ENCODE measurements around the gene NDUFS8.

Gene NDUFS8

GRCh38 chr11:68052137-68052873, 21.8 kb downstream of the NDUFS8 start:
- DNase-seq = no peak

- DNase-seq = no peak
These were observed 22.6 kb downstream of the NDUFS8 start for GRCh38 chr11:68053117-68053516.

GRCh38 chr11:68053981-68054812, 23.7 kb downstream of the NDUFS8 start:
- no peak for DNase-seq

- no peak for DNase-seq
These were observed 26.1 kb downstream of the NDUFS8 start for GRCh38 chr11:68056317-68057285.

- DNase-seq = no peak
These were observed 27.3 kb downstream of the NDUFS8 start for GRCh38 chr11:68057807-68058206.

GRCh38 chr11:68061508-68061907, 31.0 kb downstream of the NDUFS8 start:
- no peak for DNase-seq

GRCh38 chr11:68064926-68065325, 34.4 kb downstream of the NDUFS8 start:
- DNase-seq = no peak

GRCh38 chr11:68065841-68066240, 35.4 kb downstream of the NDUFS8 start:
- DNase-seq = no peak

GRCh38 chr11:68066742-68067141, 36.3 kb downstream of the NDUFS8 start:
- DNase-seq = no peak

- no peak for DNase-seq
These were observed 37.5 kb downstream of the NDUFS8 start for GRCh38 chr11:68067991-68068390.

- DNase-seq = no peak
These were observed 41.0 kb downstream of the NDUFS8 start for GRCh38 chr11:68071281-68072048.

- no peak for DNase-seq
These were observed 44.3 kb downstream of the NDUFS8 start for GRCh38 chr11:68074584-68075352.

- no peak for DNase-seq
These were observed 46.0 kb downstream of the NDUFS8 start for GRCh38 chr11:68076371-68077042.

- DNase-seq = no peak
These were observed 47.4 kb downstream of the NDUFS8 start for GRCh38 chr11:68077617-68078582.

GRCh38 chr11:68080860-68081259, 50.4 kb downstream of the NDUFS8 start:
- DNase-seq = no peak

- no peak for DNase-seq
These were observed 51.2 kb downstream of the NDUFS8 start for GRCh38 chr11:68081691-68082090.

- no peak for DNase-seq
These were observed 52.0 kb downstream of the NDUFS8 start for GRCh38 chr11:68082481-68082880.

- no peak for DNase-seq
These were observed 53.0 kb downstream of the NDUFS8 start for GRCh38 chr11:68083517-68083916.
